ENCODE results near the gene RIN1. TPM values are rescaled to one million over a fixed set of nuclear protein-coding genes. Genes with fewer than 3 reads are reported as not detected.

RIN1 gene
- total and polyA plus RNA-seq, 3 experiments from 2014 or later = 1.5 to 2.3 (median 1.7) TPM

DNA sequence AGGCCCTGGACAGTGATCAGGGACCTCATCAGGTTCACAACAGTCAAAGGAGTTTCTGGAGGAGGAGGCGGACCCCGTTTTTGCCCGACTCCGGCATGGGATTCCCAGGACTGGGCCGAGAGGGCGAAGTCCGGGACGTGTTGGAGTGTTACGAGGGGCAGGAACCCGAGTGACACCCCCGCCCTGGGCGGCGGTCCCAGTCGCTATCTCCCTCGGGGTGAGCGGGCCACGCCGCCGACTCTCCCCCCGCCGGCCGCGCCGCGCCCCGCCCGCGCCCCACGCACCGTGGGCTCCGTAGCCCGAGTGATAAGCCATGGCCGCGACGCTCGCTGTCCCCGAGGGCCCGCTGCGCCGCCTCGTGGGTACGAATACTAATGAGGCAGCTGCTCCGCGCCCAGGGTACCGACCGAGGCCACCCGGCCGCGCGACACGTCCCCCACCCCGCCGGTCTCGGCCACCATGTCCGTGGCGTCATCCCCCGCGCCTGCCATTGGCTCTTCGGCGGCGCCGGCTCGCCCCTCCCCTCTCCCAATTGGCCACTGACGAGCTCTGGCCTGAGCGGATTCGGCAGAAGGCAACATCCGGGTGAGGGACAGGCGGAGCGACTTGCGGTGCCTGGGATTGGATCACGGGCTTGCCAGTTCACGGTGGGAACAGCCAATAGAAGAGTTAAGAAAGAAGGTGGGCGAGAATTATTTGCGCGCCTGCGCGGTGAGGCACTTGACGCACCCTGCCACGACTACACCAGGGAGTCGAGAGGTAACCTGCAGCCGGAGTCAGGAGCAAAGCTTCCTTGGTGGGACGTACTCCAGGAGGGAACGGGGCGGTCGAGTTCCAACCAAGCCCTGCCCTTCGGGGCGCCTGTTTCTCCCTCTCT, 47.3 kb downstream of the RIN1 start, which contains the start of gene YIF1A:
YIF1A (minus strand) TSS at position 473 of the 877 bp plus-strand sequence; CDS start at position 315, 158 bp downstream.
- H3K4me1 ChIP-seq (ENCODE audit: insufficient read depth, low read length) = peaks cover 28% of the 10 kb centered on the region
- peak within 1 kb of the TSS; percentile 93 for H3K27ac ChIP-seq (ENCODE audit: low read depth, low read length)
- Mint-ChIP-seq H3K4me3 (peak within 1 kb of the TSS; percentile 84 to 96 (median 87)), H3K9me3 (no peaks in the 10 kb centered on the region), H3K36me3 (peaks cover 0 to 12% (median 4%) of the 10 kb centered on the region in 3 donors), H3K27me3 (peaks cover 11 to 20% of the 10 kb centered on the region in 2 donors), H3K27ac (peak within 1 kb of the TSS; percentile 82 to 97 (median 91)), H3K4me1 (peaks cover 27 to 47% (median 35%) of the 10 kb centered on the region in 3 donors)
- no peaks in the 10 kb centered on the region for H3K9me3 ChIP-seq (ENCODE audit: low read length)
- DNase-seq = peak; percentile 98 to 99 (median 98)
- H3K4me3 ChIP-seq (ENCODE audit: low read length) = peak within 1 kb of the TSS; percentile 73
- no peaks in the 10 kb centered on the region for H3K36me3 ChIP-seq (ENCODE audit: insufficient read depth, low read length)
- ChIA-PET CTCF (interaction anchor here (0.7 to 5.3 kb wide), 9 partner anchors 9 to 404 kb away, joined by 3 to 39 read pairs (median 3); partner anchors contain the start of gene MRPL11), POLR2A (interaction anchor here (0.6 to 1.8 kb wide), 20 partner anchors 8 to 670 kb away, joined by 3 to 19 read pairs (median 4); partner anchors contain the start of genes B4GAT1, NPAS4, RAB1B and RBM4)
- peaks cover 15% of the 10 kb centered on the region for H3K27me3 ChIP-seq (ENCODE audit: insufficient read depth, low read length, poor library complexity, severe bottlenecking)

DNA sequence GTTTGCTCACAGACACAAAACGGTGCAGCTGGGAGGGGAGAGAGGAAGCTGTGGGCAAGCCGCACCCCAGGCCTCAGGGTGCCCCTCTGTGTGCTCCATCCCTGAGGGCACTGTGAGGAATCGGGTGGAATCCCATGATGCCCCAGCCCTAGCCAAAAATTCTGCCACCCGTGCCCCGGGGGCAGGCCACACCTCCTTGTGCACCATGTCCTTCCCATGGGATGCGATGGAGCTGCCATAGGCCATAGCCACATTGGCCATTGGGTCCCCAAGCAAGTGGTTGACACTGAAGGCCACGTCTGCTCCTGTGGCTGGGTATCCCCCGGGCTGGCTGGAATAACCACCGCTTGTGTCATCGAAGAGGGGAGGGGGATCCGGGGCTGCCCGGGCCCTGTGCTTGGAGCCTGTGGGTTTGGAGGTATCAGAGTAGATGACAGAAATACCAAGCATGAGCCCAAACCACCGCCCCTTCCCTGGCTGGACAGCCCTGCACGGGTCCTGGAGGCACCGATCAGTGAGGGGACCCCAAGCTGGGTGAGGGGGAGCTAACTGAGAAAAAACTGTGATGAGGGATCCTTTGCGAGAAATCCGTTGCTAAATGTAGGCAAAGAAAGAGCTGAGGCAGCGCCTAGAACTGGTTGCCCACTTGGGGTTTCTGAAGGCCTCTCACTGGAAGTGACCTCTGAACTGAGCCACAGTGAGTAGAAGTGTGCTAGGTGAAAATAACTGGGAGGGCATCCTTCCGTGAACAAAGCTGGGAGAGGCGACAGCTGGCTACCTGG, 48.2 kb downstream of the RIN1 start:
- H3K4me3 ChIP-seq (ENCODE audit: low read length) = peak overlapping the region; percentile 73
- peaks cover 9% of the 10 kb centered on the region for H3K27me3 ChIP-seq (ENCODE audit: insufficient read depth, low read length, poor library complexity, severe bottlenecking)
- DNase-seq = no peak
- Mint-ChIP-seq H3K27me3 (peaks cover 5 to 14% of the 10 kb centered on the region in 2 donors), H3K36me3 (peaks cover 0 to 12% (median 4%) of the 10 kb centered on the region in 3 donors), H3K27ac (peak overlapping the region; percentile 36 to 97 (median 88)), H3K4me1 (peaks cover 29 to 50% (median 38%) of the 10 kb centered on the region in 3 donors), H3K9me3 (no peaks in the 10 kb centered on the region), H3K4me3 (peak overlapping the region; percentile 84 to 96 (median 86))
- H3K9me3 ChIP-seq (ENCODE audit: low read length) = no peaks in the 10 kb centered on the region
- peaks cover 30% of the 10 kb centered on the region for H3K4me1 ChIP-seq (ENCODE audit: insufficient read depth, low read length)
- H3K36me3 ChIP-seq (ENCODE audit: insufficient read depth, low read length) = no peaks in the 10 kb centered on the region
- H3K27ac ChIP-seq (ENCODE audit: low read depth, low read length) = peak overlapping the region; percentile 93
- POLR2A ChIA-PET = interaction anchor here (0.6 to 1.8 kb wide), 4 partner anchors 20 to 63 kb away, joined by 3 to 19 read pairs (median 8); partner anchors contain the start of gene RAB1B
- CTCF ChIA-PET = interaction anchor here (2.3 to 5.3 kb wide), 2 partner anchors 24 to 66 kb away, joined by 14 to 39 read pairs; no protein-coding TSS in a partner anchor

DNA sequence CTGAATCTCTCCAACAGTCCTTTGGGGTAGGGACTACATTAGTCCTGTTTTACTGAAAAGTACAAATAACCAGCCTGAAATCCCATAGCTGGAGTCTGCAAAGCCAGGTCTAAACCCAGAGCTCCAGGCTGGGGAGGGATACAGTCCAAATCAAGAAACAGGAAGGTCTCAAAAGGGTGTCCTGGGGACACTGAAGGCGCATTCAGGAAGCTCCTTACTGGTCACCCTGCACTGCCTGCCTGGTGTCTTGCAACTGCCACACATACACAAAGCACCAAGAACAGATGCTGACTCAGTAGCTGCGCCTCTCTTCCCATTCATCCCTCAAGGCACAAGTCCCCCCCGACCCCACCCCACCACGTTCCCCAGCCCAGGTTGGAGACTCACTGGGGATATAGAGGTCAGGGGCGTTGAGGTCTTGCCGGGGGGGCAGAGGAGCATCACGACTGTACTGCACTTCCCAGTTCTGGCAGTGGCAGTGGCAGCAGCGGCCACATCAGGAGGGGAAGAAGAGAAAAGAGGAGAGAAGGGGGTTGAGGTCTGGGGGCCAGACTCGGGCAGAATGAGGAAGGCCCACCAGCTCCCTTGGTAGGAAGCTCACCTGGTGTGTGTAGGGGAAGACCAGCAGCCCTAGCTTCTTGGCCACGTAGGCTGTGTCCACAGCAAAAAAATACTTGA, 48.9 kb downstream of the RIN1 start:
- Mint-ChIP-seq H3K36me3 (peaks cover 0 to 12% (median 0%) of the 10 kb centered on the region in 3 donors), H3K4me3 (peak overlapping the region; percentile 63 to 96 (median 86)), H3K27me3 (peaks cover 5 to 7% of the 10 kb centered on the region in 2 donors), H3K4me1 (peaks cover 33 to 51% (median 40%) of the 10 kb centered on the region in 3 donors), H3K9me3 (no peaks in the 10 kb centered on the region), H3K27ac (peak overlapping the region in 6 of 8 donors; percentile 17 to 82 (median 61))
- Histone ChIP-seq H3K4me3 (ENCODE audit: low read length) (no peak overlapping the region), H3K36me3 (ENCODE audit: insufficient read depth, low read length) (no peaks in the 10 kb centered on the region), H3K27me3 (ENCODE audit: insufficient read depth, low read length, poor library complexity, severe bottlenecking) (peaks cover 2% of the 10 kb centered on the region), H3K9me3 (ENCODE audit: low read length) (no peaks in the 10 kb centered on the region), H3K4me1 (ENCODE audit: insufficient read depth, low read length) (peaks cover 36% of the 10 kb centered on the region), H3K27ac (ENCODE audit: low read depth, low read length) (no peak overlapping the region)
- ChIA-PET CTCF (interaction anchor here (2.3 to 6.5 kb wide), 3 partner anchors 24 to 65 kb away, joined by 14 to 74 read pairs (median 39); no protein-coding TSS in a partner anchor), POLR2A (no interaction called here)
- no peak for DNase-seq

DNA sequence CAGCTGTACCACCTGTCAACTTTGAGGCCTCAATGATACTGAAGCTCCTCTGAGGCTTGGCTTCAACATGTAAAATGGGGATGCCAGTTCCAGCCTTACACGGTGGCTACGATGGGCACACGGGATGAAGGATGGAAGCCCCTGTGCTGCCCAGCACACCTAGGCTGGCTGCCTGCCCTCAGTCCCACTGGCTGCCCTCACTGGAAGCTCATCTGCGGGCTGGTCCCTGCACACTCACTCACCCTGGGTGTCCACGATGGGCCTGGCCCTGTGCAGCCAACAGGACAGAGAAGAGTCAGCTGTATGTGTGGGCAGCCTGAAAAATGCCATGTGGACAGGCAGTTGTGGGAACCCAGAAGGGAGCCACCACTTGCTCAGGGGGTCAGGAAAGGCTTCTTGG, 49.5 kb downstream of the RIN1 start:
- no peaks in the 10 kb centered on the region for H3K36me3 ChIP-seq (ENCODE audit: insufficient read depth, low read length)
- peaks cover 5 to 6% of the 10 kb centered on the region in 2 donors for H3K27me3 Mint-ChIP-seq
- H3K9me3 ChIP-seq (ENCODE audit: low read length) = no peaks in the 10 kb centered on the region
- peak overlapping the region in 5 of 8 donors; percentile 21 to 82 (median 61) for H3K27ac Mint-ChIP-seq
- H3K4me3 Mint-ChIP-seq = peak overlapping the region in 6 of 7 donors; percentile 60 to 86 (median 82)
- peaks cover 37 to 56% (median 46%) of the 10 kb centered on the region in 3 donors for H3K4me1 Mint-ChIP-seq
- ChIA-PET CTCF (interaction anchor here (1.3 to 6.5 kb wide), 3 partner anchors 25 to 64 kb away, joined by 3 to 74 read pairs (median 39); no protein-coding TSS in a partner anchor), POLR2A (no interaction called here)
- H3K36me3 Mint-ChIP-seq = peaks cover 0 to 12% (median 0%) of the 10 kb centered on the region in 3 donors
- H3K27ac ChIP-seq (ENCODE audit: low read depth, low read length) = no peak overlapping the region
- no peaks in the 10 kb centered on the region for H3K9me3 Mint-ChIP-seq
- H3K27me3 ChIP-seq (ENCODE audit: insufficient read depth, low read length, poor library complexity, severe bottlenecking) = no peaks in the 10 kb centered on the region
- DNase-seq = no peak
- H3K4me3 ChIP-seq (ENCODE audit: low read length) = no peak overlapping the region
- H3K4me1 ChIP-seq (ENCODE audit: insufficient read depth, low read length) = peaks cover 42% of the 10 kb centered on the region

DNA sequence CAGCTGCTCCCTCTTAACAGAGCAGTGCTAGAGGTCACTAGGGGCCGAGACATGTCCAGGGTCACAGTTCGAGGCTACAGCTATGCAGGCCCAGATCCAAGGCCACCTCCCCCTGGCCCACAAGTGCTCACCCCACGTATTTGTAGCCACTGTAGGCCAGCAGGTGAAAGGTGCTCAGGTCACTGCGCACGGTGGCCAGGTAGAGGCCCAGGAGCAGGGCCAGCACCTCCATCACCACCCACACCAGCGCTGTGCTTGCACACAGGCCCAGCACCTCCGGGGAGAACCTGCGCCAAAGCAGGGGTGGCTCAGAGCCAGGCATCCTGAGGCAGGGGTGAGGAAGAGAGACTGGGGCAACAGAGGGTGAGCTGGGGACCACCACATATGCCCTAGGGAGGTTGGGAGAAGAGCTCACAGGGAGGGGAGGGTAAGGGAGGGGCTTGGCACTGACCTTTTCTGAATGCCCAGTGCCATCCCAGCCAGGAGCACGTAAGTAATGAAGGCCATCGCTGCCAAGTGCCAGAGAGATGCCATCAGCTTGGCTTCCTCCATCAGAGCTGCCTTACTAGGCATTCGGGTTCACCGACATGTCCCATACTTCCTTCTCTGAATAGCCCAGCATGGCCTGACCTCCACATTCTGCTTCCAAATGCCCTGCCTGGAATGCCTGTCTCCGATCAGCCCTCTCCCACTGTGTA, 50.8 kb downstream of the RIN1 start:
- ChIA-PET CTCF (interaction anchor here (1.3 to 6.5 kb wide), 2 partner anchors 27 to 63 kb away, joined by 3 to 74 read pairs; no protein-coding TSS in a partner anchor), POLR2A (no interaction called here)
- Histone ChIP-seq H3K27me3 (ENCODE audit: insufficient read depth, low read length, poor library complexity, severe bottlenecking) (no peaks in the 10 kb centered on the region), H3K9me3 (ENCODE audit: low read length) (no peaks in the 10 kb centered on the region), H3K4me1 (ENCODE audit: insufficient read depth, low read length) (peaks cover 44% of the 10 kb centered on the region), H3K36me3 (ENCODE audit: insufficient read depth, low read length) (no peaks in the 10 kb centered on the region), H3K4me3 (ENCODE audit: low read length) (no peak overlapping the region), H3K27ac (ENCODE audit: low read depth, low read length) (no peak overlapping the region)
- DNase-seq = no peak
- Mint-ChIP-seq H3K9me3 (no peaks in the 10 kb centered on the region), H3K36me3 (peaks cover 0 to 12% (median 0%) of the 10 kb centered on the region in 3 donors), H3K4me3 (peak overlapping the region in 2 of 7 donors; percentile 23 to 86), H3K27ac (peak overlapping the region in 1 of 8 donors; percentile 25), H3K4me1 (peaks cover 39 to 59% (median 47%) of the 10 kb centered on the region in 3 donors), H3K27me3 (peaks cover under 1 to 8% of the 10 kb centered on the region in 2 donors)

DNA sequence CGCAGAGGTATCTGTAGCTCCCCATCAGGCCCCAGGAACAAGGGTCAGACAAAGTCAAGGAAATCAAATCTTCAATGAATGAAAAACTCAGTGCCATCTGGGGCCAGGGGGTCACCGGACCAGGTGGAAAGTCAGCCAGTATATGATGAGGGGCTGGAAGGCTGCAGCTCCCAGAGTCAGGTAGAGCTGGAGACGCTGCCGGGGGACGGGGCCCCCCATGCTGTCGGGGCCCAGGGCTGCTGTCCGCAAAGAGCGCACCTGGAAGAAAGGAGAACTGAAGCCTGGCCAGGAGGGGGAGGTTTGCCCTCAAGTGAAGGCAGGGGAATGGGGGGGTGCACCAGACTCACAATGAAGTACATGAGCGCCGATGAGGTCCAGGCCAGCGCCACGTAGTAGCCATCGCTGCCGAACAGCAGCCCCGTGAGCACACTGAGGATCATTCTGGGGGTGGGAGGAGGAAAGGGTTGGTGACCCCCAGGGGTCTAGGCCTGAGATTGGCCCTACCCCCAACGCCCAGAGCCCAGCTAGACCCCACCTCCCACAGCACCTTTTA, 51.6 kb downstream of the RIN1 start:
- Histone ChIP-seq H3K9me3 (ENCODE audit: low read length) (no peaks in the 10 kb centered on the region), H3K4me3 (ENCODE audit: low read length) (no peak overlapping the region), H3K27me3 (ENCODE audit: insufficient read depth, low read length, poor library complexity, severe bottlenecking) (no peaks in the 10 kb centered on the region), H3K4me1 (ENCODE audit: insufficient read depth, low read length) (peaks cover 36% of the 10 kb centered on the region), H3K36me3 (ENCODE audit: insufficient read depth, low read length) (no peaks in the 10 kb centered on the region), H3K27ac (ENCODE audit: low read depth, low read length) (no peak overlapping the region)
- CTCF ChIA-PET = interaction anchor here (0.7 to 6.5 kb wide), 4 partner anchors 26 to 1102 kb away, joined by 3 to 74 read pairs (median 12); no protein-coding TSS in a partner anchor
- Mint-ChIP-seq H3K27me3 (peaks cover 0 to 8% of the 10 kb centered on the region in 2 donors), H3K4me3 (peak overlapping the region in 1 of 7 donors; percentile 56), H3K36me3 (peaks cover 0 to 12% (median 0%) of the 10 kb centered on the region in 3 donors), H3K27ac (peak overlapping the region in 3 of 8 donors; percentile 33 to 62 (median 33)), H3K4me1 (peaks cover 33 to 53% (median 39%) of the 10 kb centered on the region in 3 donors), H3K9me3 (no peaks in the 10 kb centered on the region)
- DNase-seq = no peak
- POLR2A ChIA-PET = interaction anchor here (1.5 kb wide), 1 partner anchor 33 kb away, joined by 3 read pairs; no protein-coding TSS in a partner anchor

Data from CD8-positive, alpha-beta memory T cell (primary cell).